ENCODE data around the gene ABHD14A.
A peak's percentile ranks its signal among the peaks of the same experiment; 100 is the strongest.

Gene ABHD14A

DNA sequence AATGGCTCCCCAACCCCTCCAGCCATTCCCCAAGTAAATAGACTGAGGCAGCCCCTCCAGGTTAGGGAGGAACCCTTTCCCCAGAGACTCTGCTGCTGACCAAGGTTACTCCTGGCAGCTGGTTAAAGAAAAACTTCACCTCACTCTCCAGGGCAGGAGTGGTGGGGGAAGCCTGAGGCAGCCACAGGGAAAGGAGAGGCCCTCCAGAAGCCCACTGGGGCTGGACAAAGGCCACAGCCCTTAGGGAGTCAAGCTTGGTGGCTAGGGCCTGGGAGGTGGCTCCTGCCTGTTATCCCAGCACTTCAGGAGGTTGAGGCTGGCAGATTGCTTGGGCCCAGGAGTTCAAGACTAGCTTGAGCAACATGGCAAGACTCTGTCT lies 9.4 kb downstream of the ABHD14A start:
- Histone ChIP-seq H3K9me3 (ENCODE audit: control insufficient read depth, low read length) (no peaks in the 10 kb centered on the region), H3K27ac (ENCODE audit: low read length, poor library complexity, severe bottlenecking) (peak overlapping the region; percentile 13), H3K79me1 (replicated peaks; ENCODE audit: low read length, poor library complexity, severe bottlenecking) (peaks cover 13% of the 10 kb centered on the region), H3K4ac (ENCODE audit: low read depth in 1 of 2, low read length in 2 of 2) (peak overlapping the region in 1 of 2 experiments; percentile 18), H3K14ac (ENCODE audit: low read length in 2 of 2) (no peak overlapping the region), H3K4me1 (ENCODE audit: control insufficient read depth, insufficient read depth, low read depth, low read length) (peaks cover 20% of the 10 kb centered on the region), H2AK5ac (ENCODE audit: low read length, severe bottlenecking) (peak overlapping the region; percentile 79), H2AFZ (ENCODE audit: low read depth, low read length) (no peak overlapping the region), H2BK15ac (ENCODE audit: low read depth, poor library complexity, severe bottlenecking) (peak overlapping the region; percentile 63), H2BK5ac (ENCODE audit: low read depth, low read length, poor library complexity, severe bottlenecking) (no peak overlapping the region), H3K18ac (ENCODE audit: low read depth in 1 of 2, low read length in 2 of 2) (peak overlapping the region; percentile 3 to 34), H3K36me3 (ENCODE audit: control insufficient read depth in 1 of 2, insufficient read depth in 2 of 2, low read depth in 1 of 2, low read length in 2 of 2) (peaks cover 0 to 29% of the 10 kb centered on the region in 2 experiments), H3K27me3 (ENCODE audit: control insufficient read depth in 1 of 2, insufficient read depth in 1 of 2, low read length in 2 of 2) (no peaks in the 10 kb centered on the region), H3K23ac (ENCODE audit: low read length in 2 of 2) (no peak overlapping the region), H3K9ac (ENCODE audit: low read length) (peak overlapping the region; percentile 92), H2BK12ac (ENCODE audit: low read length in 2 of 2) (peak overlapping the region; percentile 9 to 98), H4K8ac (ENCODE audit: low read length) (no peak overlapping the region), H2BK120ac (ENCODE audit: low read depth, low read length) (no peak overlapping the region), H3K4me3 (ENCODE audit: insufficient read depth in 1 of 2, low read depth in 1 of 2, low read length in 2 of 2) (peak overlapping the region in 1 of 2 experiments; percentile 95), H4K91ac (ENCODE audit: low read length) (peak overlapping the region; percentile 71), H3K4me2 (ENCODE audit: low read length, poor library complexity, severe bottlenecking) (no peak overlapping the region)
- DNase-seq = no peak

DNA sequence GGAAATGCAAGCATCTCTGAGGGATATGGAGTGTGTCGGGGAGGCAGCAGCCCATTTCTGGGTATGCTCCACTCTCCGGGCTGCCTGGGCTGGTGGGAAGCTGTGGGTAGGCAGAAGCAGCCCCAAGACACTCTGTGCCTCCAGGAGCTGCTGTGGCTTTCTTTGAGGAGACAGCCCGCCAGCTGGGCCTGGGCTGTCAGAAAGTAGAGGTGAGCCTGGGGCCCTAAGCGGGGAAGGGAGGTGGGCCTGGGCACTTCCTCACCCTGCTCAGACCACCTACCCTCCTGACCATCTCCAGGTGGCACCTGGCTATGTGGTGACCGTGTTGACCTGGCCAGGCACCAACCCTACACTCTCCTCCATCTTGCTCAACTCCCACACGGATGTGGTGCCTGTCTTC lies 10.2 kb downstream of the ABHD14A start:
- 92% methylated on average over 5 of the region's 6 CpGs for WGBS
- peaks cover 15% of the 10 kb centered on the region for H3K79me1 ChIP-seq (replicated peaks; ENCODE audit: low read length, poor library complexity, severe bottlenecking)
- H3K4ac ChIP-seq (ENCODE audit: low read depth in 1 of 2, low read length in 2 of 2) = no peak overlapping the region
- H2AK5ac ChIP-seq (ENCODE audit: low read length, severe bottlenecking) = no peak overlapping the region
- no peak overlapping the region for H2BK5ac ChIP-seq (ENCODE audit: low read depth, low read length, poor library complexity, severe bottlenecking)
- no peak overlapping the region for H3K18ac ChIP-seq (ENCODE audit: low read depth in 1 of 2, low read length in 2 of 2)
- H2BK15ac ChIP-seq (ENCODE audit: low read depth, poor library complexity, severe bottlenecking) = peak overlapping the region; percentile 5
- peak overlapping the region in 1 of 2 experiments; percentile 35 for H3K23ac ChIP-seq (ENCODE audit: low read length in 2 of 2)
- no peak overlapping the region for H3K14ac ChIP-seq (ENCODE audit: low read length in 2 of 2)
- no peak overlapping the region for H4K8ac ChIP-seq (ENCODE audit: low read length)
- peaks cover 0 to 34% of the 10 kb centered on the region in 2 experiments for H3K36me3 ChIP-seq (ENCODE audit: control insufficient read depth in 1 of 2, insufficient read depth in 2 of 2, low read depth in 1 of 2, low read length in 2 of 2)
- H3K9ac ChIP-seq (ENCODE audit: low read length) = peak overlapping the region; percentile 4
- no peak overlapping the region for H2AFZ ChIP-seq (ENCODE audit: low read depth, low read length)
- H2BK120ac ChIP-seq (ENCODE audit: low read depth, low read length) = no peak overlapping the region
- H3K27ac ChIP-seq (ENCODE audit: low read length, poor library complexity, severe bottlenecking) = no peak overlapping the region
- H3K4me1 ChIP-seq (ENCODE audit: control insufficient read depth, insufficient read depth, low read depth, low read length) = peaks cover 20% of the 10 kb centered on the region
- H3K9me3 ChIP-seq (ENCODE audit: control insufficient read depth, low read length) = no peaks in the 10 kb centered on the region
- no peak overlapping the region for H3K4me3 ChIP-seq (ENCODE audit: insufficient read depth in 1 of 2, low read depth in 1 of 2, low read length in 2 of 2)
- DNase-seq = no peak
- H3K4me2 ChIP-seq (ENCODE audit: low read length, poor library complexity, severe bottlenecking) = no peak overlapping the region
- H3K27me3 ChIP-seq (ENCODE audit: control insufficient read depth in 1 of 2, insufficient read depth in 1 of 2, low read length in 2 of 2) = no peaks in the 10 kb centered on the region
- H4K91ac ChIP-seq (ENCODE audit: low read length) = no peak overlapping the region
- H2BK12ac ChIP-seq (ENCODE audit: low read length in 2 of 2) = no peak overlapping the region

GRCh38 chr3:51986010-51986947 lies 11.4 kb downstream of the ABHD14A start:
- Histone ChIP-seq H3K4ac (ENCODE audit: low read depth in 1 of 2, low read length in 2 of 2) (peak overlapping the region in 1 of 2 experiments; percentile 17), H3K9ac (ENCODE audit: low read length) (no peak overlapping the region), H3K4me3 (ENCODE audit: insufficient read depth in 1 of 2, low read depth in 1 of 2, low read length in 2 of 2) (no peak overlapping the region), H3K23ac (ENCODE audit: low read length in 2 of 2) (no peak overlapping the region), H4K8ac (ENCODE audit: low read length) (peak overlapping the region; percentile 19), H3K4me1 (ENCODE audit: control insufficient read depth, insufficient read depth, low read depth, low read length) (peaks cover 20% of the 10 kb centered on the region), H3K27ac (ENCODE audit: low read length, poor library complexity, severe bottlenecking) (no peak overlapping the region), H2BK5ac (ENCODE audit: low read depth, low read length, poor library complexity, severe bottlenecking) (no peak overlapping the region), H3K14ac (ENCODE audit: low read length in 2 of 2) (no peak overlapping the region), H3K4me2 (ENCODE audit: low read length, poor library complexity, severe bottlenecking) (no peak overlapping the region), H2AK5ac (ENCODE audit: low read length, severe bottlenecking) (no peak overlapping the region), H2BK12ac (ENCODE audit: low read length in 2 of 2) (no peak overlapping the region), H3K27me3 (ENCODE audit: control insufficient read depth in 1 of 2, insufficient read depth in 1 of 2, low read length in 2 of 2) (no peaks in the 10 kb centered on the region), H3K18ac (ENCODE audit: low read depth in 1 of 2, low read length in 2 of 2) (no peak overlapping the region), H3K36me3 (ENCODE audit: control insufficient read depth in 1 of 2, insufficient read depth in 2 of 2, low read depth in 1 of 2, low read length in 2 of 2) (peaks cover under 1 to 31% of the 10 kb centered on the region in 2 experiments), H2BK120ac (ENCODE audit: low read depth, low read length) (no peak overlapping the region), H3K79me1 (replicated peaks; ENCODE audit: low read length, poor library complexity, severe bottlenecking) (peaks cover 3% of the 10 kb centered on the region), H4K91ac (ENCODE audit: low read length) (no peak overlapping the region), H2AFZ (ENCODE audit: low read depth, low read length) (no peak overlapping the region), H3K9me3 (ENCODE audit: control insufficient read depth, low read length) (no peaks in the 10 kb centered on the region), H2BK15ac (ENCODE audit: low read depth, poor library complexity, severe bottlenecking) (no peak overlapping the region)
- DNase-seq = no peak
- WGBS = 91% methylated on average over 12 of the region's 12 CpGs

- Histone ChIP-seq H3K9me3 (ENCODE audit: control insufficient read depth, low read length) (no peaks in the 10 kb centered on the region), H2BK5ac (ENCODE audit: low read depth, low read length, poor library complexity, severe bottlenecking) (no peak overlapping the region), H3K9ac (ENCODE audit: low read length) (no peak overlapping the region), H2AK5ac (ENCODE audit: low read length, severe bottlenecking) (no peak overlapping the region), H3K4me1 (ENCODE audit: control insufficient read depth, insufficient read depth, low read depth, low read length) (peaks cover 24% of the 10 kb centered on the region), H4K91ac (ENCODE audit: low read length) (no peak overlapping the region), H3K4me2 (ENCODE audit: low read length, poor library complexity, severe bottlenecking) (no peak overlapping the region), H3K4ac (ENCODE audit: low read depth in 1 of 2, low read length in 2 of 2) (no peak overlapping the region), H2BK15ac (ENCODE audit: low read depth, poor library complexity, severe bottlenecking) (no peak overlapping the region), H2AFZ (ENCODE audit: low read depth, low read length) (no peak overlapping the region), H2BK12ac (ENCODE audit: low read length in 2 of 2) (no peak overlapping the region), H3K79me1 (replicated peaks; ENCODE audit: low read length, poor library complexity, severe bottlenecking) (peaks cover 8% of the 10 kb centered on the region), H2BK120ac (ENCODE audit: low read depth, low read length) (no peak overlapping the region), H3K14ac (ENCODE audit: low read length in 2 of 2) (no peak overlapping the region), H3K23ac (ENCODE audit: low read length in 2 of 2) (no peak overlapping the region), H3K36me3 (ENCODE audit: control insufficient read depth in 1 of 2, insufficient read depth in 2 of 2, low read depth in 1 of 2, low read length in 2 of 2) (peaks cover 13 to 44% of the 10 kb centered on the region in 2 experiments), H3K4me3 (ENCODE audit: insufficient read depth in 1 of 2, low read depth in 1 of 2, low read length in 2 of 2) (no peak overlapping the region), H4K8ac (ENCODE audit: low read length) (no peak overlapping the region), H3K27ac (ENCODE audit: low read length, poor library complexity, severe bottlenecking) (no peak overlapping the region), H3K18ac (ENCODE audit: low read depth in 1 of 2, low read length in 2 of 2) (no peak overlapping the region), H3K27me3 (ENCODE audit: control insufficient read depth in 1 of 2, insufficient read depth in 1 of 2, low read length in 2 of 2) (no peaks in the 10 kb centered on the region)
- DNase-seq = no peak
- 95% methylated on average over 7 of the region's 7 CpGs for WGBS
Observed at GRCh38 chr3:51987568-51987967, 12.7 kb downstream of the ABHD14A start.

All from mesenchymal stem cell (in vitro differentiated cells and primary cell).